HepG2 (cell line): ENCODE measurements around the gene C14orf93. TPM values are rescaled to one million over a fixed set of nuclear protein-coding genes. Genes with fewer than 3 reads are reported as not detected.
A peak's percentile ranks its signal among the peaks of the same experiment; 100 is the strongest.

Experiments used
- AKAP8 ChIP-seq: sonication (generic); formaldehyde crosslinking; IDR thresholded peaks from 2 replicates; pipeline ENCODE4 v1.5.1; 2020; ENCODE audit warnings: mild to moderate bottlenecking, missing genetic modification reagents
- ATF1 ChIP-seq: IDR thresholded peaks from 2 replicates; pipeline ENCODE4 v1.6.1; 2016; ENCODE audit warnings: mild to moderate bottlenecking, control low read depth
- DNMT3B ChIP-seq: conservative IDR thresholded peaks from 2 replicates; pipeline ENCODE4 v1.6.1; 2016; ENCODE audit warnings: missing biosample characterization, control low read depth
- HBP1 ChIP-seq: IDR thresholded peaks from 2 replicates; pipeline ENCODE4 v1.6.1; 2016; ENCODE audit warnings: low read depth, control low read depth
- HNF1A ChIP-seq, 2 experiments: sonication (generic) in 1 of 2; formaldehyde crosslinking in 1 of 2; IDR thresholded peaks; 2 replicates each; pipeline versions ENCODE4 v1.4.0 to v1.6.1; 2016 to 2020; ENCODE audit warnings: borderline replicate concordance in 1 of 2, low read depth in 1 of 2, mild to moderate bottlenecking in 1 of 2, missing genetic modification reagents in 1 of 2
- KDM5B ChIP-seq: sonication (generic); formaldehyde crosslinking; IDR thresholded peaks from 2 replicates; pipeline ENCODE4 v1.4.0; 2020; ENCODE audit warnings: missing genetic modification reagents, mild to moderate bottlenecking, borderline replicate concordance
- NCOA1 ChIP-seq: sonication (generic); formaldehyde crosslinking; IDR thresholded peaks from 2 replicates; pipeline ENCODE4 v1.9.0; 2021; ENCODE audit warnings: missing genetic modification reagents
- PHF8 ChIP-seq: sonication (generic); formaldehyde crosslinking; IDR thresholded peaks from 2 replicates; pipeline ENCODE4 v1.5.0; 2020; ENCODE audit warnings: missing genetic modification reagents
- RARA ChIP-seq: IDR thresholded peaks from 2 replicates; pipeline ENCODE4 v1.6.1; 2016; ENCODE audit warnings: missing genetic modification reagents, missing compliant biosample characterization
- SNRNP70 ChIP-seq: fragments of 200-400 bp; formaldehyde crosslinking; IDR thresholded peaks from 2 replicates; pipeline ENCODE4 v1.6.1; 2017; ENCODE audit warnings: mild to moderate bottlenecking, low read depth, low read length, moderate library complexity
- SRY ChIP-seq: sonication (generic); formaldehyde crosslinking; IDR thresholded peaks from 2 replicates; pipeline ENCODE4 v1.8.0; 2022; ENCODE audit warnings: mild to moderate bottlenecking, missing genetic modification reagents
- U2AF1 ChIP-seq: fragments of 200-400 bp; formaldehyde crosslinking; optimal IDR thresholded peaks from 2 replicates; pipeline ENCODE3; 2017; ENCODE audit warnings: mild to moderate bottlenecking, low read depth, low read length
- ZFP37 ChIP-seq: sonication (generic); formaldehyde crosslinking; IDR thresholded peaks from 2 replicates; pipeline ENCODE4 v1.4.0; 2020; ENCODE audit warnings: missing genetic modification reagents, borderline replicate concordance
- ZMYM3 ChIP-seq: sonication (generic); formaldehyde crosslinking; IDR thresholded peaks from 2 replicates; pipeline ENCODE4 v1.5.1; 2020; ENCODE audit warnings: mild to moderate bottlenecking, missing genetic modification reagents
- ZNF235 ChIP-seq: sonication (generic); formaldehyde crosslinking; IDR thresholded peaks from 2 replicates; pipeline ENCODE4 v1.8.1; 2023; ENCODE audit warnings: mild to moderate bottlenecking, missing genetic modification reagents, borderline replicate concordance
- ZNF292 ChIP-seq: sonication (generic); formaldehyde crosslinking; IDR thresholded peaks from 2 replicates; pipeline ENCODE4 v1.8.1; 2022; ENCODE audit warnings: mild to moderate bottlenecking, low read depth, missing genetic modification reagents, borderline replicate concordance
- ZNF501 ChIP-seq: sonication (generic); formaldehyde crosslinking; IDR thresholded peaks from 2 replicates; pipeline ENCODE4 v1.5.1; 2020; ENCODE audit warnings: mild to moderate bottlenecking, moderate library complexity, missing genetic modification reagents
- ZNF614 ChIP-seq: IDR thresholded peaks from 2 replicates; pipeline ENCODE4 v1.6.1; 2018; ENCODE audit warnings: missing biosample characterization, missing genetic modification reagents, inconsistent platforms, borderline replicate concordance
- ZNF724P ChIP-seq: sonication (generic); formaldehyde crosslinking; IDR thresholded peaks from 2 replicates; pipeline ENCODE4 v1.8.0; 2022; ENCODE audit warnings: missing genetic modification reagents, borderline replicate concordance
- ZNF75D ChIP-seq: sonication (generic); formaldehyde crosslinking; IDR thresholded peaks from 2 replicates; pipeline ENCODE4 v1.8.1; 2023; ENCODE audit warnings: missing genetic modification reagents, mild to moderate bottlenecking, borderline replicate concordance
- ZNF800 ChIP-seq: sonication (generic); formaldehyde crosslinking; IDR thresholded peaks from 2 replicates; pipeline ENCODE4 v1.4.0; 2020; ENCODE audit warnings: missing genetic modification reagents
- ZNF839 ChIP-seq: sonication (generic); formaldehyde crosslinking; IDR thresholded peaks from 2 replicates; pipeline ENCODE4 v1.4.0; 2020; ENCODE audit warnings: missing genetic modification reagents, mild to moderate bottlenecking, borderline replicate concordance
- ZNF878 ChIP-seq: sonication (generic); formaldehyde crosslinking; IDR thresholded peaks from 2 replicates; pipeline ENCODE4 v1.8.1; 2023; ENCODE audit warnings: mild to moderate bottlenecking, missing genetic modification reagents, moderate library complexity
- polyA plus RNA-seq, 8 experiments: library from polyadenylated mRNA; depleted of rRNA in 3 of 8; stranded (reverse) in 7 of 8; unstranded in 1 of 8; fragments of >200 nt; fragmentation: Illumina TruSeq in 4 of 8; extraction: Trizol in 4 of 8; gene quantifications; 2 replicates each; pipeline versions ENCODE4 v1.2.1 to v1.2.3, GENCODE V29; 2011 to 2016; ENCODE audit warnings: low read depth in 4 of 8, missing spikeins in 1 of 8, mixed read lengths in 1 of 8; ENCODE audit not compliant: insufficient read depth in 1 of 8
- total RNA-seq, 5 experiments: library from RNA; depleted of rRNA; stranded (reverse); fragments of >200 nt; fragmentation: Illumina TruSeq; extraction: Trizol; gene quantifications; 2 replicates each; pipeline ENCODE4 v1.2.3, GENCODE V29; 2016; ENCODE audit warnings: low read depth in 1 of 5

Gene C14orf93
- total and polyA plus RNA-seq, 2 of the 13 experiments (the other 11 are each of a cell fraction or from before 2014, with no cell fraction given), result 11.4 to 22.5 TPM

GRCh38 chr14:23042162-23042965 is 32.4 kb upstream of the C14orf93 start, which contains the start of gene PSMB11 (continued):
- TF ChIP-seq ZNF878 (CRISPR knock-in tag) (no peak), ZNF501 (CRISPR knock-in tag) (no peak), ATF1 (CRISPR knock-in tag) (no peak), ZNF292 (CRISPR knock-in tag) (no peak), ZNF839 (CRISPR knock-in tag) (no peak), U2AF1 (no peak), ZNF235 (CRISPR knock-in tag) (no peak), NCOA1 (CRISPR knock-in tag) (no peak), ZNF614 (CRISPR knock-in tag) (no peak), KDM5B (CRISPR knock-in tag) (peak; percentile 14; the same call in 1 of the 2 replicates), AKAP8 (no peak), SNRNP70 (no peak), ZNF75D (CRISPR knock-in tag) (no peak), SRY (CRISPR knock-in tag) (0 out of 2 replicates have a peak, but pooled peaks have one; percentile 29), PHF8 (CRISPR knock-in tag) (no peak), ZMYM3 (CRISPR knock-in tag) (no peak), ZFP37 (CRISPR knock-in tag) (no peak), ZNF800 (no peak), RARA (CRISPR knock-in tag) (no peak), ZNF724P (CRISPR knock-in tag) (no peak), HBP1 (no peak), DNMT3B (CRISPR knock-in tag) (no peak), HNF1A (IDR thresholded peaks at IDR 0.05; ENCODE audit: low read depth) (no peak), HNF1A (CRISPR knock-in tag; IDR thresholded peaks at IDR 0.05; ENCODE audit: borderline replicate concordance) (0 out of 2 replicates have a peak, but pooled peaks have one; percentile 44)
